ENCODE results near the gene ADAD2. TPM values are rescaled to one million over a fixed set of nuclear protein-coding genes. Genes with fewer than 3 reads are reported as not detected.

ADAD2 gene
- total RNA-seq, 1 donor = not detected

GRCh38 chr16:84176192-84177053 is 14.5 kb upstream of the ADAD2 start:
- no peak for DNase-seq (ENCODE audit: low read depth in 2 of 3, low spot score in 2 of 3)

GRCh38 chr16:84177741-84178073 is 13.2 kb upstream of the ADAD2 start:
- no peak for DNase-seq (ENCODE audit: low read depth in 2 of 3, low spot score in 2 of 3)

GRCh38 chr16:84178146-84178765 is 12.7 kb upstream of the ADAD2 start:
- no peak for DNase-seq (ENCODE audit: low read depth in 2 of 3, low spot score in 2 of 3)

GRCh38 chr16:84178892-84179611 is 11.9 kb upstream of the ADAD2 start:
- DNase-seq (ENCODE audit: low read depth in 2 of 3, low spot score in 2 of 3) = no peak

- DNase-seq (ENCODE audit: low read depth in 2 of 3, low spot score in 2 of 3) = no peak
Measured at GRCh38 chr16:84179612-84180320, 11.2 kb upstream of the ADAD2 start.

- no peak for DNase-seq (ENCODE audit: low read depth in 2 of 3, low spot score in 2 of 3)
Measured at GRCh38 chr16:84180519-84181140, 10.3 kb upstream of the ADAD2 start.

- DNase-seq (ENCODE audit: low read depth in 2 of 3, low spot score in 2 of 3) = no peak
Measured at GRCh38 chr16:84181144-84181915, 9.6 kb upstream of the ADAD2 start.

GRCh38 chr16:84182104-84182503 is 8.9 kb upstream of the ADAD2 start:
- no peak for DNase-seq (ENCODE audit: low read depth in 2 of 3, low spot score in 2 of 3)

- no peak for DNase-seq (ENCODE audit: low read depth in 2 of 3, low spot score in 2 of 3)
Measured at GRCh38 chr16:84182680-84183571, 8.0 kb upstream of the ADAD2 start.

GRCh38 chr16:84183572-84183875 is 7.4 kb upstream of the ADAD2 start:
- DNase-seq (ENCODE audit: low read depth in 2 of 3, low spot score in 2 of 3) = no peak

- no peak for DNase-seq (ENCODE audit: low read depth in 2 of 3, low spot score in 2 of 3)
Measured at GRCh38 chr16:84183911-84184591, 6.9 kb upstream of the ADAD2 start.

GRCh38 chr16:84184775-84185174 is 6.2 kb upstream of the ADAD2 start:
- DNase-seq (ENCODE audit: low read depth in 2 of 3, low spot score in 2 of 3) = no peak

- peak; percentile 93 to 95 (median 95) for DNase-seq (ENCODE audit: low read depth in 2 of 3, low spot score in 2 of 3)
Measured at GRCh38 chr16:84186685-84187437, 4.1 kb upstream of the ADAD2 start, which contains the start of gene TAF1C. TAF1C (minus strand) TSS chr16:84187057; CDS start chr16:84184988, 2,069 bp downstream.

GRCh38 chr16:84191466-84191865 is 509 bp downstream of the ADAD2 start:
- DNase-seq (ENCODE audit: low read depth in 2 of 3, low spot score in 2 of 3) = no peak

- DNase-seq (ENCODE audit: low read depth in 2 of 3, low spot score in 2 of 3) = no peak
Measured at GRCh38 chr16:84193480-84193879, 2.5 kb downstream of the ADAD2 start.

- DNase-seq (ENCODE audit: low read depth in 2 of 3, low spot score in 2 of 3) = no peak
Measured at GRCh38 chr16:84194018-84194417, 3.1 kb downstream of the ADAD2 start.

GRCh38 chr16:84194470-84195200 is 3.7 kb downstream of the ADAD2 start:
- DNase-seq (ENCODE audit: low read depth in 2 of 3, low spot score in 2 of 3) = peak in 2 of 3 donors; percentile 33 to 54
